NCI-H2107 treated with DMSO at 0.1 percent for 48 hours (cell line): Measurements from ENCODE around the gene GRAMD1A.
"Not testable (repeated sequence)": the region's sequence is repeated elsewhere in the genome, so short reads cannot be mapped to it uniquely, and the experiment has no call there.

Source experiments
- DNase-seq: peaks from one replicate; lab custom pipeline; 2025; ENCODE audit not compliant: unreplicated experiment; lab: John Stamatoyannopoulos, UW

Gene GRAMD1A

DNA sequence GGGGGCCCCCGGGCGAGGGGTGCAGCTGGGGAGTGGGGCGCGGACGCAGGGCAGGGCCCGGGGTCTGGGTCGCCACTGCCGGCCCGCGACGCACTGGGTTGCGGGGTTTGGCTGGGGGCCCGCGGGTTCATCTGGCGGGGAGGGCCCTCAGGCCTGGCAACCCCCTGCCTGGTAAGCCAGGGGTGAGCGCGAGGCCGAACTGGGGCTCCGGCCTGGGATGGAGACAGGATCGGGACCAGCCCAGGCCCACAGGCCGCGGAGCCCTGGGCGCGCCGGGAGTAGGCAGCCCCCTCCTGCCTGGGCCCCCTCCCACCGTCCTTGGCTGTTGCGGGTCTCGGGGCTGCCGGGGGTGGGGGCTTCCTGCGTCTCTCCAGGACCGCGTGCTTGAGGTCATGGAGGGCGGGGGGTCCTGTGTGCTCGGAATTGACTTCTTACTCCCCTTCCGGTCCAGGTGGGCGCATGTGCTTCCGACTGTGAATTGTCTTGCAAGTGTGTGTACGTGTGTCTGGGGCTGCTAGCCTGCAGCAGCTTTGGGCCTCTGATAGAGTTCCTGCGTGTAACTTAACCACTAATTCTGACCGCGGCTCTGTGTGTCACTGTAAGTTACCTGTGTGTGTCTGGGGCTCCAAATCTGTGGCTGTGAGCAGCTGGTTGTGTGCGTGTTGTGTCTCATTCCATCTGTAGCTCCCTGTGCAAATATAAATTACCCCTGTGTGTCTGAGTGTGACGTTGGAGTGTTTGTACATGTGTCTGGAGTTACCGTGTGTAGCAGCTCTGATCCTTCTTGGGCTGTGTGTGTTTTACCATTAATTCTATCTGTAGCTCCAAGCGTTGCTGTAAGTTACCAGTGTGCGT lies 751 bp downstream of the GRAMD1A start:
- DNase-seq: peak; percentile 10

DNA sequence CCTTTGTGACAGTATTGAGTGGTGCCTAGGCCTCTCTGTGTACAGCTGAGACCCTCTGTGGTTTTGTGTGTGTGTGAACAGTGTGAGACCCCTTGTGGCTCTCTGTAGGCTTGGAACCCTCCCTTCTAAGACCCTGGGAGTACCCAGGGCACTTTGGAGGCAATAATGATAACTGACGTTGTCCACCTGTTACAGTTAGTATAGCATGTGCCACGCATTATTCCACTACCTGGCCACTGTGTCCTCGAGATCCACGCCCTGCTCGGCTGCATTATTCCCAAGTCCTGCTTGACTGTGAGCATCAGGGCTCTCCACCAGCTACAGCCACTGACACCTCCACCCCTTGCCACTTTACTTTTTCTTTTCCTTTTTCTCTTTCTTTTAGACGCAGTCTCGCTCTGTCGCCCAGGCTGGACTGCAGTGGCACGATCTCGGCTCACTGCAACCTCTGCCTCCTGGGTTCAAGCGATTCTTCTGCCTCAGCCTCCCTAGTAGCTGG lies 2.0 kb downstream of the GRAMD1A start:
- no peak for DNase-seq

GRCh38 chr19:35004517-35005255 lies 4.6 kb downstream of the GRAMD1A start:
- DNase-seq: no peak

- no peak for DNase-seq
Measured at GRCh38 chr19:35005256-35005977, 5.3 kb downstream of the GRAMD1A start.

DNA sequence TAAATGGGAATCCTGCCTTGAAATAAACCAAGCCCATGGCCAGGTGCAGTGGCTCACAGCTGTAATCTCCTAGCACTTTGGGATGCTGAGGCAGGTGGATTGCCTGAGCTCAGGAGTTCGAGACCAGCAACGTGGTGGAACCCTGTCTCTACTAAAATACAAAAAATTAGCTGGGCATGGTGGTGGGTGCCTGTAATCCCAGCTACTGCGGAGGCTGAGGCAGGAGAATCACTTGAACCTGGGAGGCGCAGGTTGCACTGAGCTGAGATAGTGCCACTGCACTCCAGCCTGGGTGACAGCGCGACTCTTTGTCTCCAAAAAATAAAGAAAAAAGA lies 5.9 kb downstream of the GRAMD1A start:
- not testable (repeated sequence) for DNase-seq

DNA sequence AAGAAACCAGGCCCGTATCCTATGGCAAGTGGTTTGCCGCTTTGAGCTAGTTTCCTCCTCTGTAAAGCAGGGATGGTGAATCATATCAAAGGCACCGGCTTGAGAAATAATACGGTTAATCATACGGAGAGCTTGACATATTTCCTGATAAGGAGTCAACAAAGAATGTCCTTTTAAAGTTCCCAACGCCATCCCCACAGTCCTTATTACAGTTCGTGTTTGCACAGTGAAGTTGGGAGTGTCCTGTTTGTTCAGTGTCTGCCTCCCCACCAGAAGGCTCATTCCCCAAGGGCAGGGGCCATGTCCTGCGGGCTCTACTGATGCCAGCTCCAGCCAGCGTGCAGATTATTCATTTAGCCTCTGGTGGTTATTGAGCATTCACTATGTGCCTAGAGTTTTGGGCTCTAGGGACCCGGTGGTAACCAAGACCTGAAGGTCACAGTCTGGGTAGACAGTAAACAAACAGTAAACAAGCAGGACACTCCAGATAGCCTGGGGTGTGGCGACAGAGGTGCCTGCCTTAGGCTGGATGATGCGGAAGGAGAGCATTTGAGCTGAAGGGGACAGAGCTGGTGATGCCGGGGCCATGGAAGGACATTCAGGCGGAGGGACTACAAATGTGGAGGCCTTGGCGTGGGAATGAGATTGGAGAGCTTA lies 6.3 kb downstream of the GRAMD1A start:
- no peak for DNase-seq

DNA sequence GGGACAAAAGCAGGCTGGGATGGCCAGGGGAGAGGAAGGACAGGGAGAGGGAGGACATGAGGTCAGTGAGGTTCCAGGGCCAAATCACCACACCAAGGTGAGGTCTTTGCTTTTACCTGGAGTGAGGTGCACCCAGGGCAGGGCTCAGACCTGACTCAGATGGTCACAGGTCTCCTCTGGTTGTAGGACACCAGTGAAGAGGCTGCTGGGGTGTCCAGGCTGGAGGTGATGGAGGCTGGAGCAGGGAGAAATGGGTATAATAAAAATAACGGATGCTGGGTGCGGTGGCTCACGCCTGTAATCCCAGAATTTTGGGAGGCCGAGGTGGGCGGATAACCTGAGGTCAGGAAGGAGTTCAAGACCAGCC lies 6.9 kb downstream of the GRAMD1A start:
- no peak for DNase-seq

- not testable (repeated sequence) for DNase-seq
Measured at GRCh38 chr19:35007427-35007826, 7.3 kb downstream of the GRAMD1A start.

- no peak for DNase-seq
Measured at GRCh38 chr19:35008891-35009341, 8.8 kb downstream of the GRAMD1A start.

DNA sequence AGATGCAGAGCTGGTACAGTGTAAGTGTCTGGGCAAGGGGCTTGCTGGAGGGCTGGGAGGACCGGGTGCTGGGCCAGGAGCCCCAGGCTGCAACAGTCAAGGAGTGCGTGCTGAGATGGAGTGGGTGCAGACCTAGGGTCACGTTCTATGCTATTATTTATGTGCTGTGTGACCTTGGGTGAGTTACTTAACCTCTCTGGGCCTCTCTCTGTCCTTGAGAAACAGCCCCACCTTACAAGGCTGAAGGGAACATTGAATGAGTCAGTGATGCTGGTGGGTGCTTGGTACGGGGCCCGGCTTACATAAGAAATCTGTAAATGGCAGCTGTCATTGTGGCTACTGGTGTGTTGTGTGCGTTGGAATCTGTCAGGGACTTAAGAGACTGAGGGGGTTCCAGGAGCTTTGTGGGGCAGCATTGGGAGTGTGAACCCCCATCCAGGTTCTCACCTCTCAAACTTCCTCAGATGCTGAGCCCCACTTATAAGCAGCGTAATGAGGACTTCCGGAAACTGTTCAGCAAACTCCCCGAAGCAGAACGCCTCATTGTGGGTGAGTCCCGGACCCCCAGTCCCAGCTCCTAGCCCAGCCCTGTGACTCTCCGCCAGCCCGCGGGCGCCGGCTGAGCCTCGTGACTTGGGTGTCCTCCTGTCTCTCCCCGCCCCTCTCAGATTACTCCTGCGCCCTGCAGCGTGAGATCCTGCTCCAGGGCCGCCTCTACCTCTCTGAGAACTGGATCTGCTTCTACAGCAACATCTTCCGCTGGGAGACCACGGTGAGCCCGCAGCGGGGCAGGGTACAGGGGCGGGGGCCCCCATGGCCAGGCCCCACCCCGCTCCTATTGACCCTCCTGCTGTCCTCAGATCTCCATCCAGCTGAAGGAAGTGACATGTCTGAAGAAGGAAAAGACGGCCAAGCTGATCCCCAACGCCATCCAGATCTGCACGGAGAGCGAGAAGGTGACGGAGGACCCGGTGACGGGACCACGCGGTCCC lies 9.6 kb downstream of the GRAMD1A start:
- no peak for DNase-seq

DNA sequence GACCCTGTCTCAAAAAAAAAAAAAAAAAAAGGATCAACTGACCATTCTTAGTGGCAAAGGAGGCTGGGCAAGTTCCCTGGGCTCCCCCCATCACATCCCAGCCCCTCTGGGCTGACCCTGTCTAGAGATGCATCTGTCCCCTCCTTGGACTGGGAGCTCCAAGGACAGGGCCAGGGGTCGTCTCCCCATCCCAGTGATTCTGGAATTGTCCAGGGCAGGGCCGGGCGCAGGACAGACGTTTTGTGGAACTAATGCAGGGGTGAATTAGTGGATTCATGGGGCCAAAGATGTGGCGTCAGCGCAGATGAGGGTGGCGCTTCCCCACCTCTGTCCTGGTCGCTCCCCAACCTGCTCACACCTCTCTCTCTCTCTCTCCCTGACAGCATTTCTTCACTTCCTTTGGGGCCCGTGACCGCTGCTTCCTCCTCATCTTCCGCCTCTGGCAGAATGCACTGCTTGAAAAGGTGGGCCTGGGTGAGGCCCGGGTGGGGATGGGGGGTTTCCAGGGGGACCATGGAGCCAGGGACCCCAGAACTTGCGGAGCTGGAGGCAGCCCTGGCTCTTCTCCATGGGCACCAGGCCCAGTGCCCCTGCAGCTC lies 11.1 kb downstream of the GRAMD1A start:
- no peak for DNase-seq

DNA sequence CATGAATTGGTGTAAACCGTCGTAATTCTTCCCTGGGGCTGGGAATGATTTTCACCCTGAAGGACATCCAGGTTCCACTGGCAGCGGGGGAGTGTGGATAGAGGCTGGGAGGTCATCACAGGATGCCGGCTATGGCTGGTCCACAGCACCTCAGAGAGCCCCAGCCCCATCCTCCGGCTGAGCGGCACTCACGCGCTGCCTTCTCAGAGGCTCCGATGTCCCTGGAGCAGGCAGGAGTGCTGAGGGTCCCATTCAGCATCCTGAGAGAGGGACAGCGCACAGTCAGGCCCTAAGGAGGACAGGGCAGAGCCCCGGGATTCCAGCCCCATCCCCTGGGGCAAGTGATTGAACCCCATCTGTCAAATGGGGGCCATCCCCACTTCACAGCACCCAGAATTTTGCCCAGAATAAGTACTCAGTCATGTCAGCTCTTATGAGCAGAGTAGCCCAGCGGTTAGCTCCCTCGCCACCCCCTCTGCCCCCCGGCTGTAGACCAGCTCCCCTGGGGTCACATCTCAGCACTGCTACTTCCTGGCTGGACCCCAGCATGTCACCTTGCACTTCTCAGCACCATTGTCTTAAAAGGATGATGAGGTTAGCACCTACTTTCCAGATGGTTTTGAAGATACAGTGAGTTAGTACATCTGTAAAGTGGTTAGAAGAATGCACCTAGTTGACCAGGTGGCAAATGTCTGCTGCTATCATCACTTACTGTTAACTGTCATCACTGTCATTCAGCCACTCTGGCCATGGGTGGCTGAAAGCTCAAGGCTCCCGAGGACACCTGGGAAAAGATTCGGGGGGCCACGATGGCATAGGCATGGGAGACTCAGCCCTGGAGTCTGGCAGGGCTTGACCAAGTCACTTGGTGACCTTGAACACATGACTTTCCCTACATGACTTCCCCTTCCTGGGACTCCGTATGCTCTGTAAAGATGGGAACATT lies 11.9 kb downstream of the GRAMD1A start:
- no peak for DNase-seq

DNA sequence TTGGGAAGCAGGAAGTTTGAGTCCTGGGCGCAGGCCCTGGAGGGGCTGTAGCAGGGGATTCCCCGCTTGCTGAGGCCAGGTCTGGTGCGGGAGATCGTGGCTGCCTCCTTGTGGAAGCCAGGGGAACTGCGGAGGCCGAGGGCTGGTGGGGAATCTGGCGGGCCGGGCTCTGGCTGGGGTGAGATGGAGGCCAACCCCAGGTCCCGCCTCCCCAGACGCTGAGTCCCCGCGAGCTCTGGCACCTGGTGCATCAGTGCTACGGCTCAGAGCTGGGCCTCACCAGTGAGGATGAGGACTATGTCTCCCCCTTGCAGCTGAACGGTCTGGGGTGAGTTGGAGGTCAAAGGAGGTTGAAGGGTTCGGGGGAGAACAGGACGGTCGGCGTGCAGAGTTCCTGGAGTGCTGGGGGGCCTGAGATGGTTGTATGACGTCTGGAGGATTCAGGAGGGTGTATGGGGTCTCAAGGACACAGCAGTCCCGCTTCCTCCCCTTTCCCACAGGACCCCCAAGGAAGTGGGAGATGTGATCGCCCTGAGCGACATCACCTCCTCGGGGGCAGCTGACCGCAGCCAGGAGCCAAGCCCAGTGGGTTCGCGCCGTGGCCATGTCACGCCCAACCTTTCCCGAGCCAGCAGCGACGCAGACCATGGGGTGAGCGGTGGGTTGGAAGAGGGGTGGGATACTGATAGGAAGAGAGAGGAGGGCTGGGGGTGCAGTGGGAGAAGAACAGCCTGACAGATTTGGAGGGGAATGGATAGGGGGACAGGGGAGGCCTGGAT lies 13.1 kb downstream of the GRAMD1A start:
- no peak for DNase-seq

GRCh38 chr19:35013820-35014754 lies 14.0 kb downstream of the GRAMD1A start:
- no peak for DNase-seq

GRCh38 chr19:35014774-35015173 lies 14.7 kb downstream of the GRAMD1A start:
- not testable (repeated sequence) for DNase-seq

- DNase-seq: no peak
Measured at GRCh38 chr19:35015270-35015953, 15.3 kb downstream of the GRAMD1A start.
